Prostate gland (tissue), 2 donors: ENCODE results near the gene TEF. TPM values are rescaled to one million over a fixed set of nuclear protein-coding genes. Genes with fewer than 3 reads are reported as not detected.

ENCODE experiments used
- DNase-seq: peaks from one replicate; pipeline ENCODE4 v3.0.0-alpha.2; 2019; ENCODE audit warnings: low spot score
- H3K27ac ChIP-seq, 2 donors: fragments of 200-600 bp; sonication (generic); 2 replicates each; pipeline ENCODE4 v1.5.1; 2017 to 2019
- H3K27me3 ChIP-seq: fragments of 200-600 bp; sonication (generic); replicated peaks from 2 replicates; pipeline ENCODE4 v1.5.1; 2019; ENCODE audit not compliant: insufficient read depth
- H3K36me3 ChIP-seq, 2 donors: fragments of 200-600 bp; sonication (generic); 1 replicate in 1 of 2; 2 replicates in 1 of 2; pipeline versions ENCODE4 v1.5.1 to v1.8.1; 2017 to 2019
- H3K4me1 ChIP-seq: fragments of 200-600 bp; sonication (generic); replicated peaks from 2 replicates; pipeline ENCODE4 v1.5.1; 2019
- H3K4me3 ChIP-seq, 2 donors: fragments of 200-600 bp; sonication (generic); 2 replicates each; pipeline ENCODE4 v1.5.1; 2017 to 2019
- H3K9me3 ChIP-seq: fragments of 200-600 bp; sonication (generic); 2 replicates; pipeline ENCODE4 v1.5.1; 2017
- POLR2A ChIP-seq: fragments of 450-650 bp; IDR thresholded peaks from one replicate; pipeline ENCODE4 v1.6.1; 2016; ENCODE audit warnings: antibody characterized with exemption, mild to moderate bottlenecking
- POLR2AphosphoS5 ChIP-seq: sonication (generic); formaldehyde crosslinking; IDR thresholded peaks from one replicate; pipeline ENCODE4 v1.6.1; 2017; ENCODE audit warnings: antibody characterized with exemption
- WGBS: methylation state at CpG from one replicate; pipeline ENCODE4 v1.1.5; 2018; 5-methylcytosine and 5-hydroxymethylcytosine counted together
- intact Hi-C: fragments of 100-400 bp; cut with DNase I; formaldehyde crosslinking; loops from one replicate; pipeline ENCODE4 v1.14.2; 2022
- total RNA-seq, 2 donors: library from RNA; depleted of rRNA; stranded (reverse); fragments of >200 nt; gene quantifications; one replicate each; pipeline ENCODE4 v1.1.0, GENCODE V29; 2016
- TF ChIP-seq, protein P1 (sequence below), 4 experiments: fragments of 200-600 bp in 2 of 4; fragments of 450-650 bp in 2 of 4; sonication (generic) in 2 of 4; IDR thresholded peaks; 1 replicate in 3 of 4; 2 replicates in 1 of 4; pipeline ENCODE4 v1.5.1; 2016 to 2019; ENCODE audit warnings: antibody characterized with exemption in 4 of 4, mild to moderate bottlenecking in 2 of 4, moderate library complexity in 2 of 4

Gene TEF
- total RNA-seq, 2 donors from 2014 or later: 26.2 to 51.7 TPM

DNA sequence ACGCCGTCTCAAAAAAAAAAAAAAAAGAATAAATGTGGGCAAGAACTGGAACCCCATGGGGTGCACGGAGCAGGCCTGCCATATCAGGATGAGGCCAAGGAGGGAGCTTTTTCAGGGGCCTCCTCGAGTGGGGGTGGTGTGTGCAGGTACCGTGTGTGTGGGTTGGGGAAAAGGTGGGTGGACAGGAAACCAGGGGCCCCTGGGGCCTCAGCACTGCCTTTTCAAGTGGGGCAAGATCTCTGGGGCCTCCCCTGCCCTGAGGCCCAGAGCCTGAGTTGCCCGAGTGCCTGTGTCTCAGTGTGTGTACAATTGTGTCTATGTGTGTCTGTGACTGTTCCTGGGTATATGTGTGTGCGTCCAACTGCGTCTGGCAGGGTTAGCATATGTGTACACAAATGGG, 23.8 kb downstream of the TEF start:
- WGBS: 79% methylated on average over 8 of the region's 8 CpGs
- Histone ChIP-seq H3K4me3 (no peak overlapping the region), H3K9me3 (no peaks in the 10 kb centered on the region), H3K27ac (no peak overlapping the region), H3K27me3 (no peaks in the 10 kb centered on the region), H3K36me3 (no peaks in the 10 kb centered on the region), H3K4me1 (peaks cover 11% of the 10 kb centered on the region)
- TF ChIP-seq, protein P1, sequence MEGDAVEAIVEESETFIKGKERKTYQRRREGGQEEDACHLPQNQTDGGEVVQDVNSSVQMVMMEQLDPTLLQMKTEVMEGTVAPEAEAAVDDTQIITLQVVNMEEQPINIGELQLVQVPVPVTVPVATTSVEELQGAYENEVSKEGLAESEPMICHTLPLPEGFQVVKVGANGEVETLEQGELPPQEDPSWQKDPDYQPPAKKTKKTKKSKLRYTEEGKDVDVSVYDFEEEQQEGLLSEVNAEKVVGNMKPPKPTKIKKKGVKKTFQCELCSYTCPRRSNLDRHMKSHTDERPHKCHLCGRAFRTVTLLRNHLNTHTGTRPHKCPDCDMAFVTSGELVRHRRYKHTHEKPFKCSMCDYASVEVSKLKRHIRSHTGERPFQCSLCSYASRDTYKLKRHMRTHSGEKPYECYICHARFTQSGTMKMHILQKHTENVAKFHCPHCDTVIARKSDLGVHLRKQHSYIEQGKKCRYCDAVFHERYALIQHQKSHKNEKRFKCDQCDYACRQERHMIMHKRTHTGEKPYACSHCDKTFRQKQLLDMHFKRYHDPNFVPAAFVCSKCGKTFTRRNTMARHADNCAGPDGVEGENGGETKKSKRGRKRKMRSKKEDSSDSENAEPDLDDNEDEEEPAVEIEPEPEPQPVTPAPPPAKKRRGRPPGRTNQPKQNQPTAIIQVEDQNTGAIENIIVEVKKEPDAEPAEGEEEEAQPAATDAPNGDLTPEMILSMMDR (IDR thresholded peaks at IDR 0.05): no peak
- TF ChIP-seq POLR2AphosphoS5 (no peak), POLR2A (no peak)
- no peak for DNase-seq
- intact Hi-C loops: loop anchor here (10.0 kb wide), 1 partner anchor 59 kb away; the partner anchor contains the start of genes ACO2 and PHF5A

DNA sequence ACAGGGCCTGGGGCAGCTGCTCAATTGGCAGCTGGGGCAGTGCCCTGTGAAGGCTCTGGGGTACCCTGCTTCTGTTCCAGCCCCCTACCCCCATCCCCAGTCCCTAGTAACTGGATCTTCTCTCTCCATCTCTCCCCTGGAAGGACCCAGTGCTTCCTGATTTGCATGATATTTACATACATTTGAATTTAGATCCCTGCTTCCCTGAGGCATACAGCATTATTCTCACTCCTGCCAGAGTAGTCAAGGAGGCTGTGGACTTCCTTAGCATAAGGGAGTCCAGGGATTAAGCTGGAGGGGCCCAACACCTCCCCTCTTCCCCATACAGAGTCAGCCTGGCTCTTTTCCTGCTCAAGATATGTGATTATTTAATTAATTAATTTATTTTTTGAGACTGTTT, 24.7 kb downstream of the TEF start:
- Histone ChIP-seq H3K27me3 (no peaks in the 10 kb centered on the region), H3K36me3 (no peaks in the 10 kb centered on the region), H3K9me3 (no peaks in the 10 kb centered on the region), H3K4me1 (peaks cover 18% of the 10 kb centered on the region), H3K27ac (no peak overlapping the region), H3K4me3 (no peak overlapping the region)
- intact Hi-C loops: loop anchor here (10.0 kb wide), 1 partner anchor 58 kb away; the partner anchor contains the start of genes ACO2 and PHF5A
- DNase-seq: no peak
- TF ChIP-seq POLR2A (no peak), POLR2AphosphoS5 (no peak)
- TF ChIP-seq, protein P1 (IDR thresholded peaks at IDR 0.05): no peak

DNA sequence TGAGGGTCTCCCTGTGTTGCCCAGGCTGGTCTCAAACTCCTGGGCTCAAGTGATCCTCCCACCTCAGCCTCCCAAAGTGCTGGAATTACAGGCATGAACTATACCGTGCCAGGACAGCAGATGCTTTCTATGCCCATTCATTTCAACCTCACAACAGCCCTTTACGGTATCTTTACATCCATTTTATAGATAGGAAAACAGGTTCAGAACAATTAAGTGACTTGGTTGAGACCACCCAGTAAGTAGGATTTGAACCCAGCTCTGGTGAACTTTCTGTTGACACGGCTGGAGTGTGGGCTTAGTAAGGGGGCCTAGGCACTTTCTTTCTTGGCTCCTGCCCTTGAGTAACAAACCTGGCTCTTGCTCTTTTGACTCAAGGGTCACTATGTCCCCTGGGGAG, 25.7 kb downstream of the TEF start:
- no peaks in the 10 kb centered on the region for H3K36me3 ChIP-seq
- H3K9me3 ChIP-seq: no peaks in the 10 kb centered on the region
- no peaks in the 10 kb centered on the region for H3K27me3 ChIP-seq
- intact Hi-C loops: loop anchor here (10.0 kb wide), 1 partner anchor 57 kb away; the partner anchor contains the start of genes ACO2 and PHF5A
- H3K4me3 ChIP-seq: no peak overlapping the region
- peaks cover 24% of the 10 kb centered on the region for H3K4me1 ChIP-seq
- no peak for TF ChIP-seq POLR2AphosphoS5
- TF ChIP-seq POLR2A: no peak
- TF ChIP-seq, protein P1 (IDR thresholded peaks at IDR 0.05): no peak
- DNase-seq: no peak
- no peak overlapping the region for H3K27ac ChIP-seq
- WGBS: 88% methylated on average over 3 of the region's 3 CpGs

DNA sequence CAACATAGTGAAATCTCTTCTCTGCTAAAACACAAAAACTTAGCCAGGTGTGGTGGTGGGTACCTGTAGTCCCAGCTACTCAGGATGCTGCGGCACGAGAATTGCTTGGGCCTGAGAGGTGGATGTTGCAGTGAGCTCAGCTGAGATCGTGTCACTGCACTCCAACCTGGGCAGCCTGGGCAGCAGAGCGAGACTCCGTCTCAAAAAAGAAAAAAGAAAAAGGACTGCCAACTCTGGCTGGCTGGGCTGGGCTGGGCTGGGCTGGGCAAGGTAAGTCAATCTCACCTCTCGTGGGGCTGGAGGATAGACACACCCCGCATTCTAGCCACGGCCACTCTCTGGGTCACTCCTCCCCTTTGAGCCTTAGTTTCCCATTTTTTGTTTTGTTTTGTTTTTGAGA, 26.9 kb downstream of the TEF start:
- H3K27me3 ChIP-seq: no peaks in the 10 kb centered on the region
- H3K27ac ChIP-seq: no peak overlapping the region
- WGBS: 81% methylated on average over 8 of the region's 8 CpGs
- H3K9me3 ChIP-seq: no peaks in the 10 kb centered on the region
- H3K4me3 ChIP-seq: no peak overlapping the region
- TF ChIP-seq, protein P1 (IDR thresholded peaks at IDR 0.05): no peak
- TF ChIP-seq POLR2A (no peak), POLR2AphosphoS5 (no peak)
- H3K4me1 ChIP-seq: peaks cover 31% of the 10 kb centered on the region
- H3K36me3 ChIP-seq: no peaks in the 10 kb centered on the region
- intact Hi-C loops: loop anchor here (10.0 kb wide), 1 partner anchor 56 kb away; the partner anchor contains the start of genes ACO2 and PHF5A
- no peak for DNase-seq

DNA sequence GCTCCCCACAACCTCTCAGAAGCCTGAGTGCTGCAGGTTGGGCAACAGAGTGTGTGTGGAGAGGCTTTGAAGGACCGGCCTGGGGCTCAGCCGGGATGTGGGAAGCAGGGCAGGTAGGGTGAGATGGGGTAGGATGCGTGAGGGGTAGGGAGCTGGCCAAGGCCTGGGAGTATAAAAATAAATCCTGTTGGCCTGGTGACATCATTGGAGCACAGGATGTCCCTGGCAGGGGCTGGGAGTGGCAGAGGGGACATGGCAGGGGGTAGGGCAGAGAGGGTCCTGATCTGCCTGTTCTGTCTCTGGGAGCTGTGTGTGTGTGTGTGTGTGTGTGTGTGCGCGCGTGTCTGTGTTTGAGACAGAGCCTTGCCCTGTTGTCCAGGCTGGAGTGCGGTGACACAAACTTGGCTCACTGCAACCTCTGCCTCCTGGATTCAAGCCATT, 28.6 kb downstream of the TEF start:
- WGBS: 24% methylated on average over 7 of the region's 7 CpGs
- TF ChIP-seq POLR2A (no peak), POLR2AphosphoS5 (peak; percentile 68)
- TF ChIP-seq, protein P1 (IDR thresholded peaks at IDR 0.05): no peak
- Histone ChIP-seq H3K4me1 (peaks cover 31% of the 10 kb centered on the region), H3K27me3 (no peaks in the 10 kb centered on the region), H3K36me3 (no peaks in the 10 kb centered on the region), H3K4me3 (no peak overlapping the region), H3K27ac (peak overlapping the region; percentile 99 to 100), H3K9me3 (no peaks in the 10 kb centered on the region)
- DNase-seq: peak; percentile 56
- intact Hi-C loops: no loop called here
